ENCODE measurements around the gene DNAJC25. TPM values are rescaled to one million over a fixed set of nuclear protein-coding genes. Genes with fewer than 3 reads are reported as not detected.

The DNAJC25 gene
- total and polyA plus RNA-seq, 2 experiments from 2014 or later = 8.4 to 8.9 TPM

DNA sequence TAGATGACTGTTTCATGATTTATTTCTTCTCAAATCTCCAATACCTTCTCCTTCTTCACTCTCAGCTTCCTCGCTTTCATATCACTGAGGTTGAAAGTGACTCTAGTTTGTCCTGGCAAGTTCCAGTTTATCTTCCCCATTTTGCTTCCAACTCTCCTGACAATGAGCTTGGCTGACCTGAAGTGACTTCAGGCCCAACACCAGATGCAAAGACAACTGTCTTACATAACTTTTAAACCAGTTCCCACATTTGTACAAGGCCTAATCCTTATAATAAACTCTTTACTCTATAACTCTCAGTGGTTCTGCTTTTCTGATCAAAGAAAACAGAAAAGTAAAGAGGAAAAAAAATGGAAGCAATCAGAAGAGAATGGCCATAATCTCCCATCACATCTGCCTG, 52.3 kb downstream of the DNAJC25 start (continued):
- TF ChIP-seq, protein P1, sequence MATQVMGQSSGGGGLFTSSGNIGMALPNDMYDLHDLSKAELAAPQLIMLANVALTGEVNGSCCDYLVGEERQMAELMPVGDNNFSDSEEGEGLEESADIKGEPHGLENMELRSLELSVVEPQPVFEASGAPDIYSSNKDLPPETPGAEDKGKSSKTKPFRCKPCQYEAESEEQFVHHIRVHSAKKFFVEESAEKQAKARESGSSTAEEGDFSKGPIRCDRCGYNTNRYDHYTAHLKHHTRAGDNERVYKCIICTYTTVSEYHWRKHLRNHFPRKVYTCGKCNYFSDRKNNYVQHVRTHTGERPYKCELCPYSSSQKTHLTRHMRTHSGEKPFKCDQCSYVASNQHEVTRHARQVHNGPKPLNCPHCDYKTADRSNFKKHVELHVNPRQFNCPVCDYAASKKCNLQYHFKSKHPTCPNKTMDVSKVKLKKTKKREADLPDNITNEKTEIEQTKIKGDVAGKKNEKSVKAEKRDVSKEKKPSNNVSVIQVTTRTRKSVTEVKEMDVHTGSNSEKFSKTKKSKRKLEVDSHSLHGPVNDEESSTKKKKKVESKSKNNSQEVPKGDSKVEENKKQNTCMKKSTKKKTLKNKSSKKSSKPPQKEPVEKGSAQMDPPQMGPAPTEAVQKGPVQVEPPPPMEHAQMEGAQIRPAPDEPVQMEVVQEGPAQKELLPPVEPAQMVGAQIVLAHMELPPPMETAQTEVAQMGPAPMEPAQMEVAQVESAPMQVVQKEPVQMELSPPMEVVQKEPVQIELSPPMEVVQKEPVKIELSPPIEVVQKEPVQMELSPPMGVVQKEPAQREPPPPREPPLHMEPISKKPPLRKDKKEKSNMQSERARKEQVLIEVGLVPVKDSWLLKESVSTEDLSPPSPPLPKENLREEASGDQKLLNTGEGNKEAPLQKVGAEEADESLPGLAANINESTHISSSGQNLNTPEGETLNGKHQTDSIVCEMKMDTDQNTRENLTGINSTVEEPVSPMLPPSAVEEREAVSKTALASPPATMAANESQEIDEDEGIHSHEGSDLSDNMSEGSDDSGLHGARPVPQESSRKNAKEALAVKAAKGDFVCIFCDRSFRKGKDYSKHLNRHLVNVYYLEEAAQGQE (IDR thresholded peaks at IDR 0.05; ENCODE audit: unreplicated experiment) = no peak
- TF ChIP-seq ZNF331 (CRISPR knock-in tag; IDR thresholded peaks at IDR 0.05; ENCODE audit: low read depth) = no peak
- TF ChIP-seq, protein P2, sequence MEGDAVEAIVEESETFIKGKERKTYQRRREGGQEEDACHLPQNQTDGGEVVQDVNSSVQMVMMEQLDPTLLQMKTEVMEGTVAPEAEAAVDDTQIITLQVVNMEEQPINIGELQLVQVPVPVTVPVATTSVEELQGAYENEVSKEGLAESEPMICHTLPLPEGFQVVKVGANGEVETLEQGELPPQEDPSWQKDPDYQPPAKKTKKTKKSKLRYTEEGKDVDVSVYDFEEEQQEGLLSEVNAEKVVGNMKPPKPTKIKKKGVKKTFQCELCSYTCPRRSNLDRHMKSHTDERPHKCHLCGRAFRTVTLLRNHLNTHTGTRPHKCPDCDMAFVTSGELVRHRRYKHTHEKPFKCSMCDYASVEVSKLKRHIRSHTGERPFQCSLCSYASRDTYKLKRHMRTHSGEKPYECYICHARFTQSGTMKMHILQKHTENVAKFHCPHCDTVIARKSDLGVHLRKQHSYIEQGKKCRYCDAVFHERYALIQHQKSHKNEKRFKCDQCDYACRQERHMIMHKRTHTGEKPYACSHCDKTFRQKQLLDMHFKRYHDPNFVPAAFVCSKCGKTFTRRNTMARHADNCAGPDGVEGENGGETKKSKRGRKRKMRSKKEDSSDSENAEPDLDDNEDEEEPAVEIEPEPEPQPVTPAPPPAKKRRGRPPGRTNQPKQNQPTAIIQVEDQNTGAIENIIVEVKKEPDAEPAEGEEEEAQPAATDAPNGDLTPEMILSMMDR (conservative IDR thresholded peaks at IDR 0.05; ENCODE audit: low read depth in 2 of 2) = no peak
- TF ChIP-seq, protein P3, sequence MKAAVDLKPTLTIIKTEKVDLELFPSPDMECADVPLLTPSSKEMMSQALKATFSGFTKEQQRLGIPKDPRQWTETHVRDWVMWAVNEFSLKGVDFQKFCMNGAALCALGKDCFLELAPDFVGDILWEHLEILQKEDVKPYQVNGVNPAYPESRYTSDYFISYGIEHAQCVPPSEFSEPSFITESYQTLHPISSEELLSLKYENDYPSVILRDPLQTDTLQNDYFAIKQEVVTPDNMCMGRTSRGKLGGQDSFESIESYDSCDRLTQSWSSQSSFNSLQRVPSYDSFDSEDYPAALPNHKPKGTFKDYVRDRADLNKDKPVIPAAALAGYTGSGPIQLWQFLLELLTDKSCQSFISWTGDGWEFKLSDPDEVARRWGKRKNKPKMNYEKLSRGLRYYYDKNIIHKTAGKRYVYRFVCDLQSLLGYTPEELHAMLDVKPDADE (IDR thresholded peaks at IDR 0.05) = no peak
- TF ChIP-seq POLR2AphosphoS5 (IDR thresholded peaks at IDR 0.05; ENCODE audit: low read depth) = no peak

DNA sequence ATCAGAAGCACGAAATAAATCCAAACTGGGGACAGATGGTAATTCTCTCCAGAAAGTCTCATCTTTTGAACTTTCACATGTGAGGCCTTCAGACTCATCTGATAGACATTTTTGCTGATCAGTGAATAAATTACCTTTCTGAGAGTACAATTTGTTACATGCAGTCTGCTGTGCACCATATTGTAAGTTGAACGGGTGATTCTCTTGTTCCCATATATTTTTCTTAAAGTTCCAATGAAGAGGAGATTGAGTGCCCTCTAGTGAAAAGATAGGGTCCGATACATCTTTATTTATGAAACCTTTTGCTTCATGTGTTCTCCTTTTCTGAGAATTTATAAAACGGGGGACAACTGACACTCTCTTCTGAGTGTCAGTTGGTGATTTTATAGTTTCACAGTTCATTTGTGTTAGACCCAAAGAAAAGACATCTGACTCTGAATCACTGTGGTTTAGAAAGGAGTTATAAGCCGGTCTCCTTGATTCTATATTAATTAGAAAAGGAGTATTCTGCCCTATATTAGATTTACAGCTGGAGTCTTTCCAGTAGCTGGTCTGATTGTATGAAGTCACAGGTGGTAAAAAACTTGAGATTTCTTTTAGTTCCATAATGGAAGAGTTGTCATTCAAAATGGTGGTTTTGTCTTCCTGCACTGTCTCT, 60.7 kb downstream of the DNAJC25 start:
- Histone ChIP-seq H3K79me2 (replicated peaks; ENCODE audit: insufficient read depth) (no peaks in the 10 kb centered on the region), H3K4me2 (no peak overlapping the region), H4K20me1 (replicated peaks; ENCODE audit: insufficient read depth) (no peaks in the 10 kb centered on the region), H3K27ac (ENCODE audit: low read depth) (no peak overlapping the region), H2AFZ (no peak overlapping the region), H3F3A (replicated peaks; ENCODE audit: low read depth) (no peaks in the 10 kb centered on the region), H3K9me2 (ENCODE audit: insufficient read depth) (no peaks in the 10 kb centered on the region), H3K36me3 (ENCODE audit: insufficient read depth) (no peaks in the 10 kb centered on the region), H3K4me1 (ENCODE audit: insufficient read depth) (no peaks in the 10 kb centered on the region), H3K4me3 (no peak overlapping the region), H3K27me3 (ENCODE audit: insufficient read depth) (no peaks in the 10 kb centered on the region)
- ATAC-seq (no peak), DNase-seq (ENCODE audit: low spot score) (peak; percentile 27)
- peaks cover 4% of the 10 kb centered on the region; the same call in 2 of the 3 replicates for H3K4me1 Mint-ChIP-seq
- no peaks in the 10 kb centered on the region for H3K9me3 Mint-ChIP-seq
- H3K4me3 Mint-ChIP-seq = no peak overlapping the region
- no peaks in the 10 kb centered on the region; the same call in 2 of the 3 replicates for H3K36me3 Mint-ChIP-seq (ENCODE audit: low read depth)
- no peaks in the 10 kb centered on the region for H3K27me3 Mint-ChIP-seq (ENCODE audit: insufficient read depth, low read depth, poor library complexity)
- no peak for TF ChIP-seq ZNF114 (CRISPR knock-in tag; IDR thresholded peaks at IDR 0.05)
- TF ChIP-seq, protein P2 (conservative IDR thresholded peaks at IDR 0.05; ENCODE audit: low read depth in 2 of 2) = peak; percentile 44 to 57
- TF ChIP-seq STAT1 (IDR thresholded peaks at IDR 0.05; ENCODE audit: unreplicated experiment) = no peak
- TF ChIP-seq POLR2AphosphoS5 (IDR thresholded peaks at IDR 0.05; ENCODE audit: low read depth) = no peak
- no peak for TF ChIP-seq EZH2phosphoT487 (IDR thresholded peaks at IDR 0.05; ENCODE audit: unreplicated experiment)
- TF ChIP-seq CREB1 (CRISPR knock-in tag; IDR thresholded peaks at IDR 0.05; ENCODE audit: low read depth) = no peak
- no peak overlapping the region for H3K27ac Mint-ChIP-seq

Data from GM23338 (cell line).